ENCODE measurements around the gene FNDC3B.

DNA sequence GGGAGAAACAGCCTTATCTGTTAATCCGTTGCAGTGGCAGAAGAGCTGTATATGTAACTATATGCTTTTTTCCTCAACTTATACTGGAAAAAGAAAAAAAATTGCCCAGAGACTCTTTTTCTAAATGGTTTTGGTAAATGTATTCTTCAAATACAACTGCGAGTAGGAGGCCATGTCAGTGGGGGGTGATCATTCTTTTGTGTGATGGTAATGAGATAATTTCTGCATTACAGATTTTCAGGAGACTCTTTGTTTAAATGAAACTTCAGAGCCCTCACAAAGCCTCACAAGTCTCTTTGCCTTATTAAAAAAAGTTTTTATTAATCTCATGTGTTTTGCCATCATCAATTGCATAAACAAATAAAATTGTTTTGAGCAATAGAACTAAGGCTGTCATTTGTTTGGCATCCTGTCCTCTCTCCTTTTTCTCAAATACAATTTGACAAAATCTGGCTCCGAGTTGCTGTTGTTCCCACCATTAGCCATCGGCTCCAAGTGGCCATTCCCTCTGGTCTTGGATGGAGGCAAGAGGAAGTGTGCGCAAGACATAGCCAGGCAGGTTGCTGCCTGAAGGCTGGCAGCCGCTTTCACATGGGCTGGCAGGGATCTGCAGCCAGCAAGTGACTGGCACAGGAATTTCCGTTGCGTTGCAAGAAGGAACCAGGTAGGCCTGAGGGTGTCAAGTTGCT, 116.7 kb downstream of the FNDC3B start:
- no peak for TF ChIP-seq EZH2phosphoT487 (IDR thresholded peaks at IDR 0.05; ENCODE audit: borderline replicate concordance, low read length)
- TF ChIP-seq, protein P1, sequence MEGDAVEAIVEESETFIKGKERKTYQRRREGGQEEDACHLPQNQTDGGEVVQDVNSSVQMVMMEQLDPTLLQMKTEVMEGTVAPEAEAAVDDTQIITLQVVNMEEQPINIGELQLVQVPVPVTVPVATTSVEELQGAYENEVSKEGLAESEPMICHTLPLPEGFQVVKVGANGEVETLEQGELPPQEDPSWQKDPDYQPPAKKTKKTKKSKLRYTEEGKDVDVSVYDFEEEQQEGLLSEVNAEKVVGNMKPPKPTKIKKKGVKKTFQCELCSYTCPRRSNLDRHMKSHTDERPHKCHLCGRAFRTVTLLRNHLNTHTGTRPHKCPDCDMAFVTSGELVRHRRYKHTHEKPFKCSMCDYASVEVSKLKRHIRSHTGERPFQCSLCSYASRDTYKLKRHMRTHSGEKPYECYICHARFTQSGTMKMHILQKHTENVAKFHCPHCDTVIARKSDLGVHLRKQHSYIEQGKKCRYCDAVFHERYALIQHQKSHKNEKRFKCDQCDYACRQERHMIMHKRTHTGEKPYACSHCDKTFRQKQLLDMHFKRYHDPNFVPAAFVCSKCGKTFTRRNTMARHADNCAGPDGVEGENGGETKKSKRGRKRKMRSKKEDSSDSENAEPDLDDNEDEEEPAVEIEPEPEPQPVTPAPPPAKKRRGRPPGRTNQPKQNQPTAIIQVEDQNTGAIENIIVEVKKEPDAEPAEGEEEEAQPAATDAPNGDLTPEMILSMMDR (conservative IDR thresholded peaks at IDR 0.05; ENCODE audit: low read depth, low read length), result no peak
